HG02571 (cell line): ENCODE results near the gene KCNIP3.
A peak's percentile ranks its signal among the peaks of the same experiment; 100 is the strongest.

Source experiments
- ATAC-seq: cut with Tn5 transposase; IDR thresholded peaks from one replicate; pipeline ENCODE4 v1.9.1; 2021; ENCODE audit warnings: mild to moderate bottlenecking, moderate library complexity; ENCODE audit not compliant: unreplicated experiment

KCNIP3 gene

DNA sequence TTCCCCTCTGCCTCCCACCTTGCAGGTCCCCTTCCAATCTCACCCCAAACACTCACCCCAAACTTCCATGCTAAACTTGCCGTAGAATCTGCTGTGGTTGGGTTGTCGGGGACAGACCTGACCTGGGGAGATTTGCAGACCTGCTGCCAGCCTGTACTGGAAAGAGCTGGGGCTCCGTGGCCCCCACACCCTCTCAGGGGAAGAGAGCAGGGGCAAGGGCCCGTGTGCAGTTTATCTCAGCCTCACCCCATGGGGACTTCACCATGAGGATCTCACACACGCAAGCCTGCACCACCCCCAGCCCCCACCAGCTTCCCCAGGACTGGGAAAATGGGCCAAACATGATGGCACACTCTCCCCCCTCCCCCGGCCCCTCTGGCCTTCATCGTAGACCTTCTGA lies 30.7 kb downstream of the KCNIP3 start:
- ATAC-seq: no peak

DNA sequence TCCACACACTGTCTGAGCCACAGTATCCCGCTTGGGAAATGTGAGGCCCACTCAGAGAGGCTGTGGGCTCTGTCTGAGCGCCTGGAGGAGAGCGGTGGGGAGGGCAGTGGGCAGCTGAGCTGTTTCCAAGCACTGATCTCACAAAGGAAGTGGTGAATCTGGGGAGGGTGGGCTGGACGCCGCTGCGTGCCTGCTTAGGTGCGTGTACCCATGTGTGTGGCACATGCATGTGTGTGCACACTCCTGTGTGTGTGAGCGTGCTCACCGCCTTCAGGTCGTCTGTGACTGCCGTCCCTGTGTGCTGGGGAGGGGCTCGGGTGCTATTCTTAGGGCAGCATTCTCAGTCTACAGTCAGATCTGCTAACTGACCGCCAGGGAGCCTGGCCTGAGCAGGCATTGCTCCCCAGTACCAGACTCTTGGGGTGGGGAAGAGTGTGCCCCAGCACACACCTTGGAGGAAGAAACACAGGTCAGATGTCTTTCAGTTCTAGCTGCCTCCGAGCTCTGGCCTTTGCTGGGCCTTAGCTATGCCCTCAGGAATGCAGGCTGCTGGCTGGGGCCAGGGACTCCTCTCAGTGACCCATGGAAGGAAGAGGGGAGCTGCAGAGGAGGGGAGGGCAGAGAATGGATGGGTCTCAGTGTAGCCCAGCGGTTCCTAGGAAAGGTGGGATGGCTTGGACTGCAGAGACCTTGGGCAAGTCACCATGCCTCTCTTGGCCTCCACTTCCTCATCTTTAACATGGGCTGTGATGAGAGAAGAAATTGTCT lies 31.4 kb downstream of the KCNIP3 start:
- ATAC-seq: no peak

DNA sequence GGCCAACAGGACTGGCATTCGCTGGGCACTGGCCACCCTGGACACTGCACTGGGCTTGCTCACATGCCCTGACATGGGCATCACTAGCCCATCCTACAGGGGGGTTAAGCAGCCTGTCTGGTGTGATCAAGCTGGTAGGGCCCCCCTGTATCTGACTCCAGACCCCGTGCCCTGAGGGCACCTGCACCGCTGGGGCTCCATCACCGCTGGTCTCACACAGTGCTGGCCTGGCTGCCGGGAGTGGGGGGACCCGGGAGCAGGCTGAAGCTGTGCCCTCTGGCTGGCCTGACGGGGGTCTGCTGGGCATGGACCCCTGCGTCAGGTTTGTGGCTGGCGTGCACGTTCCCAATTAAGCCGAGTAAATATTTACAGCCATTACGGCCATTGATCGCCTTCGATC lies 32.3 kb downstream of the KCNIP3 start:
- no peak for ATAC-seq

DNA sequence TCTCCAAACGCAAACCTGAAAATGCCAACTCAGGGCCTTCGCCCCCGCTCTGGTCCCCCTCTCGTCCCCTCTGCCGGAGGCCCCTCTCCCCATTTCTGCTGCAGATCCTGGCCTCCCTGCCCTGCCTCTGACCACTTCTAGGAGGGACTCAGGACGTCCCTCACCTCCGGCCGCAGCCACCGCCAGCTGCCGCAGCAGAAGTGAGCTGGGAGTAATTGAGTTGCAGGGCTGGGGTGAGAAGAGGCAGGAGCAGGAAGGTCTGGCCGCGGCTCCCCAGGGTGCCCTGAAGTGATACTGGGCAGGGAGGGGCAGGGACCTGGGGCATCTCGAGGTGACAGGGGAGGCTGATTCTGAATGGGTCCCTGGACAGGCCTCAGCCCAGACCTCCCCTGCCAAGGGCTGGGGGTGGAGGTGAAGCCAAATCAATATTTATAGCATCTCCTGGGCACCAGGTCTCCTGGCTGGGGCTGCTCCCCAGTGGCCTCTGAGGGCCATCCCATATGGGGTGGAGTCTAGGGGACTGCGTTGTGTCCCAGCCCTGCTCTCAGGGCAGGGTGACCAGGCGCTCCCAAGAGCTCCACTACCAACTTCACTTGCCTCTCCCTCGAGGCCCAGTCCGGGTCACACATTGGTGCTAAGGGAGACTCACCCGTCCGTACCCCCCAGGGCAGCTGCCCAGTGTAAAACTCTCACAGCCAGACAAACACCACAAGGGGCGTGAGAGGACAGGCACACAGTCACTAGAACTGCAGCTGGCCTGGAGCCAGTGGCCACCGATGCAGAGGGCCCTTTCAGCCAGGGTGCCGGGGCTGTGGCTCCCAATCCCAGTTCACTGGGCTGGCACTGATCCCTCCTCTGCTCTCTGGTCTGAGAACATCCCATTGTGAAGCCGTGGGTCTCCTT lies 33.0 kb downstream of the KCNIP3 start:
- ATAC-seq: no peak

DNA sequence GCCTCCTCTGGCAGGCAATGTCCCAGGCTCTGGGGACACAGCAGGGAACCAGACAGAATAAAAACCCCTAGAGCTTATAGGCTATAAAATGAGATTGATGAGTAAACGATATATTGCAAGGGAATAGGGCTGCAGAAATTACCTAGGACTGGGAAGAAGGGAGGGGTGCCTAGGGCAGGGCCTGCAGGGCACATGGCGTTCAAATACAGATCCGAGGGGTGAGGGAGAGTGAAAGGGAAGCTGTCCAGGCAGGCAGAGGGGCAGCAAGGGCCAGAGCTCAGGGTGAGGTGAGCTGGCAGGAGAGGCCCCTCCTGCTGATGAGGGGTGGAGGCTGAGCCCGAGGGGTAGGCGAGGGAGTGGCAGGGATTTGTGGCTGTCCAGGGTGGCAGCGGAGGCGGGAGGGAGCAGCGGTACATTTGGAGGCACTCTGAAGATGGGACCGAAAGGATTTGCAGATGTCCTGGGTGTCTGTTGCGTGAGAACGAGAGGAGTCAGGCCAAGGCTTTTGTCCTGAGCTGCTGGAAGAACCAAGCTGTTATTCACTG lies 33.7 kb downstream of the KCNIP3 start:
- no peak for ATAC-seq

DNA sequence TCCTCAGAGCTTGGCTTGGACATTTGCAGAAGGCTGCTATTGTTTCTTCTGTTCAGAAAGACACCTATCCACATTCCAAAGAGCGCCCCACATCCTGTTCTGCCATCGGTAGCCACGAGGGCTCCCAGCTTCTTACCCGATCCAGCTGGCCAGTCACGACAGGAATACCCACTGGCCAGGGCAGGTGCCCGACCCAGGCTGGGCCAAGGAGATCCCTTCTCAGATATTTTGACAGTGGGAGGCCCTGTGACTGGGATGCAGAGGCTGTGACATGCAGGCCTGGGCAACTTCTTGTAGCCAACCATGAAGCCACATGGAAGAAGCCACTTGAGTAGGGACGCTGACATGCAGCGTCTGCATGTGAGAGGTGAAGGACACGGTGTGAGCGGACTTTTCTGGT lies 34.5 kb downstream of the KCNIP3 start:
- ATAC-seq: no peak

DNA sequence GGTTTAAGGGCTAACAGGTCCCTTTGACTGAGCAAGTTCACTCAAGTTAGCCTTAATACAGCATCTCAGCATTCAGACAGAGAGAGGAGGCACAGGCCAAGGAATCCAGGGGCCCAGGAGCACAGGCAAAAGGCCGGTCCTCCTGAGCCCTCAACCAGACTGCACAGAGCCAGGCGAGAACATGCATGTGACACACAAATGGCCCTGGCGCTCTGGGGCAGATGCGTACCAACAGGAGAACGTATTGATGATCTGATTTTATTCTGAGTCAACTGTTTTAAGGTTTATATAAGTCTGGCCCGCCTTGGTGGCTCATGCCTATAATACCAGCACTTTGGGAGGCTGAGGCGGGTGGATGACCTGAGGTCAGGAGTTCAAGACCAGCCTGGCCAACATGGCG lies 34.9 kb downstream of the KCNIP3 start:
- no peak for ATAC-seq

DNA sequence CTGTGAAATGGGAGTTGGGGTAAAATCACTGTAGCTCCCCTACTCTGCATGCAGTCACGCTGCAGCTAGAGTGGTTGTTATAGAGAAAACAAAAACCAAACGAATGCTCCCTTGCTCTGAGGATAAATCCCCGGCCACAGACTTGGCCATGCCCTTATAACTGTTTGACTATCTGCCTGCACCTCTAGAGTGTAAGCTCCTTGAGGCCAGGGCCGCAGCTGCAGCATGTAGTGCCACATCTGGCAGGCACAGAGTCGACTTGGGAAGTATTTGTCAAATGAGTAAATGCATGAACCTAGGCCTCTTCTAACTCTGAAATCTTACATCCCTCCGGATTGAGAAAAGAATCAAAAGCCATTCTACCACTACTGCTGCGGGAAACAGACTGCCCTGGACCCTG lies 35.9 kb downstream of the KCNIP3 start:
- no peak for ATAC-seq

DNA sequence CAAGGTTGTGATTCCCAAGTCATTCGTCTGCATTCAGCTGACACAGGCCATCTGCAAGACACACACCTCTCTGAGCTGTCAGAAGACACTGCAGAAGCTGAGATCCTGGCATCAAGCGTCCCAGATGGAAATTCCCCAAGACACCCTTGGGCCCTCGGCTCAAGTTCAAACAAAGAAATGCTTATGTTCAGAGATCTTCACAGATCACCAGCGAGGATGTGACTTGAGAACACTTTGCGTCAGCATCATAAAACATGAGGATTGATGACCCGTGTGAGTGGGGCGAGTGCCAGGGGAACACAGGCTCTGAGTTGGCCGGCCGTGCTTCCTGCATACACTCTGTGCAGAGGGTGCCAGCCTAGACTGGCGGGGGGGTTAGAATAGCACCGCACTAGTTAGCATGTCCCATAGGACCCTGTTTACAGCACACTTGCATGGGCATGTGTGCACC lies 36.8 kb downstream of the KCNIP3 start:
- no peak for ATAC-seq

DNA sequence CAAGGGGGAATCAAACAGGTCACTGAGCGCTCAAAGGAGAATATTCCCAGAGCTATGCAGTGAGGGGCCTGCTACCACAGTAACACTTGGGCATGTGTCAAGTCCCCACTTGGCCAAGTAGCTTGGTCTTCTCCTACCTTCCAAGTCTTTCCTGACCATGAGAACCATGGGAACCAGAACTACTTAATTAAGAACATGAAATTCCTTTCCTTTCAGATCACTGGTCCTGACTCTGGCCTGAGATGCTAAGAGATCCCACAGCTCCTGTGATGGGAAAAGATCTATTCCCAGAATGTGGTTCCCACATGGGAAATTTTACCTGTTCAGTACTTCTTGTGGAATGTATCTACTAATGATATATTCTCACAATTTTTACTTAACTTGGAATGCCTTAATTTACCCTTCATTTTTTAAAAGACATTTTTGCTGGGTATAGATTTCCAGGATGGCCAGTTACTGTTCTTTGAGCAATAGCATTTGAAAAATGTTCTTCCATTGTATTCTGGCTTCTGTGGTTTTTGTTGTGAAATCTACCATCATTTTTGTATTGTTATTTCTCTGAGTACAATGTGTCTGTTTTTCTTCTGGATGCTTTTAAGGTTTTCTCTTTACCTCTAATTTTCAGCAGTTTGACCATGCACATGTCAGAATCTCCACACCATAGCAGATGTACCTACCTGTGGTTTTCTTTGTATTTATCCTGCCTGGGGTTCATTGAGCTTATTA lies 37.9 kb downstream of the KCNIP3 start:
- no peak for ATAC-seq

DNA sequence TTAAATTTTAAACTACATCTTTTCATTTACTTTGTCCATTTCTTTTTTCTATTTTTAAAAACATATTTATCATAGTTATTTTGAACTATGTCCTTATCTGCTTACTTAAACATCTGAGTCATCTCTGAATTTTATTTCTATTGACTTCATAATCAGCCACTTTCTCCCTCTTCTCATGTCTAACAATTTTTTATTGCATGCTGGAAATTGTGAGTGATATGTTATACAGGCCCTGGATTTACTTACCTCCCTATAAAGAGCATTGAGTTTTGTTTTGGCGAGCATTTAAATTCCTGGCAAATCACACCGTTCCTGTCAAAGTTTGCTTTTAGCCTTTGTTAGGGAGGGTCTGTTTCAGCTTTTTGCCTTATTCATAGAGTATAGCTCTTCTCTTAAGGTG lies 39.3 kb downstream of the KCNIP3 start:
- no peak for ATAC-seq

DNA sequence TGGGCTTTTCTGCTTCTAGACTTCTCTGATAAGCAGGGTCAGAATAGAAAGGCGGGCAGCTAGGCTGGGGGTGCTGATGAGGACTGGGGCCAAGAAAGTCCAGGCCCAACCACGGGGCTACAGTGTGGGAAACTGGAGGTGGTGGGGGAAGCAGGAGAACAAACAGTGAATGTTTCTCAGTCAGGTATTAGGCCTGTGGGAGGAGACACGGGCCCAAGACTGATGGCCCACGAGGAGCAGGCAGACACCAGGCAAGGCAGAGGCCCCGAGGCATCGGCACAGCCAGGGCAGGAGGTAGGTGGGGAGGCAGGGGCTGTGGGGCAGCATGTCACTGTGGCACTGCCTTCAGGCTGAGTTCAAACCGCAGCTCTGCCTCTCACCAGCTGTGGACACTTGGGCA lies 40.7 kb downstream of the KCNIP3 start:
- no peak for ATAC-seq

DNA sequence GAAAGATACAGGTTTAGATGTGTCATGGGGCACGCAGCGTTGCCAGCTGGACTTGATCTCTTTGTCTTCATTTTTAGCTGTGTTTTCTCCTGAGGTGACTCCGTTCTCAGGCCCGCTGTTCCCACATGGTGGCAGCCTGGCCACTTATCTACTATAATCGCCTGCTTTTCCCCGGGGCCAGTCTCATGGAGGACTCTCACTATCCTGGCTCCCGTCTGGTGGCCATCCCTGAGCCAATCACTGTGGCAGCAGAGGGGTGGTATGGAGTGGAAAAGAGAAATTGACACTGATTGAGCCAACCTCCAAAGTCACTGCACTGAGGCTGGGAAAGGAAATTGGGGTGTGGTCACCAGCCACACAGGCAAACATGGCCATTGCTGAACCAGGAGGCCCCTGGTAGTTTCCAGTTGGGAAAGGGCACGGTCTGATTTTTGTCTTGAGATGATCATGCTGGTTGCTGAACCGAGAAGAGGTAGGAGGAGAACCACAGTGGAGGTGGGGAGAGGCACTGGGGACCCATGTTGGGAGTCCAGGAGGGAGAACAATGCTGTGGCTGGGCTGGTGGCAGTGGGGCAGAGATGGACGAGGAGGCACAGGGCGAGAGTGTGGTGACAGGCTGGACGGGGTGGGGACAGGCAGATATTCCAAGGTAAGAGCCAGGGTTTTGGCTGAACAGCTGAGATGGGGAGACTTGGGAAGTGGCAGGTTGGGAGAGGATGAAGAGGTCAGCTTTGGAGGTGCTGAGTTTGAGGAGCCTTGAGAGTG lies 45.6 kb downstream of the KCNIP3 start:
- no peak for ATAC-seq

DNA sequence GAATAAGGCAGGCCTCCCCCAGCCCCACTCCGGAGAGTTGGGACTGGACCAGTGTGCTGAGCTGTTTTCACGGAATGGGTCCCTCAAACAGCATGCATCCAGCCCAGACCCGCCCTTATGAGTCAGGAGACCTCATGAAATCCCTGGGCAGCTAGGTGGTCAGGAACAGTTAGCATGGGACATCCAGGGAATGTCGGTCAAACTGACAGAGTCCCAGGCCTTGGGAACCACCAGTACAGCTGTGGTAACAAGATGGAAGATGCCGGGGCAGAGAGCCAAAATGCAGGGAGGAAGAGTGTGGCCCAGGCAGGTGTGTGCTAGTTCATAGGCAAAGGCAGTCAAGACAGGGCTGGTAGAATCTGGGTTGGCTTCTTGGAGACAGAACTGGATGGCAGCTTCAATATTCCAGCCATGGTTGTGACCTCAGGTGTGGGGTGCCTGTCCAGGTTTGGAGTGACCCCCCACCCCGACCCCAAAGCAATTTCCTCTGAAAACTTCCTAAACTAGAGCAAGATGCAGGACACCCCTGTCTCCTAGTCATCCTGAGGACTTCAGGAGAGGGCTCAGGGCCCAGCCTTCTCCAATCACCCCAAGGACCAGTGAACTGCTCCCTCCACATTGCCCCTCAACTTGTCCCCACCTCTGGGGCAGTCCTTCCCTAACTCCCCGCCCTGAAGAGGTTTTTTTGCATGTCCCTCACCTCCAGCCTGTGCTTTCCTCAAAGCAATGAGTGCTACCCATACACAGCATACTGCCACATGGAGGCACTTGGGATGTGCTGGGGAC lies 46.5 kb downstream of the KCNIP3 start:
- no peak for ATAC-seq

DNA sequence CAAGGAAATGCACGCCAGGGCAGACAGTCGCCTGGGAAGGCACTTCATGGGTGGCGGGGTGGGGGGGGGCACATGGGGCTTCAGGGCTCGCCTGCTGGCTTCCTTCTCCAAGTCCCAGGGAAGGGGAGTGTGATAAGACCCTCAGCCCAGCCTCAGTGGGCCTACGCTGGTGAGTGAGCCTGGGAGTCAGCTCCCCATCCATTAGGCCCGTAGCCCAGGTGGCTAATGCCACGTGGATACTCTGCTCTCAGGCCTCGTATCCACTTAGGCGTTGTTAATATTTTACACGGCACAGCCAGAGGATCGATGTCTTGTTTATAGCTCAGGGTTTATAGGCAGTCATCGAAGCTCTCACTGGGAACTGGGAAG lies 47.1 kb downstream of the KCNIP3 start:
- no peak for ATAC-seq

DNA sequence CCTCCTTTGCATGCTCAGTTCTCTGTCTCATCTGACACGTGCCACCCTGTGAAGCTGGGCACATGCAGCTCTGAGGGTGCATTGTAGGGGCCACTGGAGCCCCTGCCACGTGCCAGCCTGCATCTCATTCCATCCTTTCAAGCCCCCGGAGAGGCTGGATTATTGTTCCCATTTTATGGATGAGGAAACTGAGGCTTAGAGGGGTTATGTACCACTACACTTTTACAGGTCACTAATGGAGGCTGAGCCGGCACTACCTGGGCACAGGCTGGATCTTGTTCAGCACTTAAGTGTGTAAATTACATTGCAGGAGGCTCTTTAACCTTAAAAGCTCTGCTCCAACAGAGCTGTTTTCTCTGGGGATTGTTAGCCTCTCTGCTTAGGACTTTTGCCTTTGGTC lies 47.5 kb downstream of the KCNIP3 start:
- no peak for ATAC-seq

DNA sequence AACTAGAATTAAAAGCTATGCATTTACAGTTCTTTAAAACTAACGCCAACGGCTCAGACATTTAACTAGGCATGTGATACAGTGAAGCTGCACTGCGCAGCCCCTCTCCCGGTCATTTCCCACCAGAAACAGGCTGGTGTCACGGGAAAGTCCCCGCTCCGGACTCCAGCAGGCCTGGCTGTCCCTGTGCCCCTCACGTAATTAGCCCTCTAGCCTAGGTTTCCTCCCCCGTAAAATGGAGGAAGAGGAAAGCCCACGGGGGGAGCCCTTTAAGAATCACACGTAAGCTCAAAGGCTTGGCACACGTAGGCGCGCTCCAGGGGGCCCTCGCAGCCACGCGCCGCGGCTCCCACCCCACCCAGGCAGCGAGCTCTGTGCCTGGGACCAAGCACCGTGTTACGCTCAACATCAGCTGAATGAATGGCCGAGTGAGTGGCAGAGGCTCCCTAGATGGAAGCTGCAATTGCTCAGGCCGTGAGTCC lies 48.0 kb downstream of the KCNIP3 start:
- ATAC-seq: no peak

DNA sequence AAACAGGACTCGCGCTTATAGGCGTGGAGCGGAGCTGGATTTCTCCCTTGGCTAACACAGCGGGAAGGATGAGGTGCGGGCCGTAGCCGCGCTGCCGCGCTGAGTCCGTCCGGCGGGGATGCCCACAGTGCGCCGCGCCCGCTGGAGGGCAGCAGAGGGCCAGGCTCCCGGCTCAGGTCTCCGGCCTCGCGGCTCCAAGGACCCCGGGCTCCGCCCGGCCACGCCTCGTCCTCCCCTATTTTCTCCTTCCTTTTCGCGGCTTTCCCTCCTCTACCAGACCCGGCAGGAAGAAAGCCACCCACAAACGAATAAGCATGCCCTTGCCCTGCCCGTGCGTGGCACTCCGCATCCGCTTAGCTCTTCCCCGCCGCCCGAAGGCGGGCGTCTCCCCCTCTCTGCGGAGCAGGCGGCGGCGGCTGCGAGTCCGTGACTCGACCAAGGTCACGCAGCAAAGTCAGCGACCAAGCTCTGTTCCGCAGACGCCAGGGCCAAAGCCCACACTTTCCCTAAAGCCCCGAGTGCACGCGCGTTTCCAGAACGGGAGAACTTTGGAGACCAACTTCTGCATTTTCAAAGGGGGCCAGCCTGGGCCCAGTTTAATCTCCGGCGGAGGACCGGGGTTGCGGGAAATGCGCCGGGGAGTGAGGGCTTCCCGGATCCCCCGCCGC lies 48.5 kb downstream of the KCNIP3 start:
- peak; percentile 69 for ATAC-seq

DNA sequence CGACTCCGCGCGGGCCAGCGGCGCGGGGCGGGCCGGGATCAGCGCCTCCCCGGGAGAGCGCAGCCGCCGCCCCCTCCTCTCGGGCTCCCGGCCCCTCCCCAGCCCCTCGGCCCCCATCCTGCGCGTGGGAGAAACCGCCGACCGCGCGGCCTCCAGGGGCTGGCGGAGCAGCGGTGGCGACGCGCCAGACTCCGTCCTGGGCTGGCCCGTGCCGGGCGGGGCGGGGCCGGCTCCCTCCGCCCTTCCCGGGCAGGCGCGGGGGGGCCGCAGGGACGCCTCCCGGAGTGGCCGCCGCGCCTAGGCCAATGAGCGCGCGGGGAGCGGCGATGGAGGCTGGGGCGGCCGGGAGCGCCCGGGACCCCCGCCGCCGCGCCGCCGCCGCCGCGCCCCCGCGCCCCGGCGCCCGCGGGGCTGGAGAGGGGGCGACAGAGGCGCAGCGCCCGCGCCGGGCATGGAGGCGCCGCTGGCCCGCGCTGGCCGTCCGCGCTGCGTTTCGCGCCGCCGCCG lies 49.1 kb downstream of the KCNIP3 start:
- no peak for ATAC-seq
